ENCODE results near the gene EEF2. TPM values are rescaled to one million over a fixed set of nuclear protein-coding genes. Genes with fewer than 3 reads are reported as not detected.

EEF2 gene
- total RNA-seq, 4 donors from 2014 or later, result 1,210 to 2,054 (median 1,565) TPM

DNA sequence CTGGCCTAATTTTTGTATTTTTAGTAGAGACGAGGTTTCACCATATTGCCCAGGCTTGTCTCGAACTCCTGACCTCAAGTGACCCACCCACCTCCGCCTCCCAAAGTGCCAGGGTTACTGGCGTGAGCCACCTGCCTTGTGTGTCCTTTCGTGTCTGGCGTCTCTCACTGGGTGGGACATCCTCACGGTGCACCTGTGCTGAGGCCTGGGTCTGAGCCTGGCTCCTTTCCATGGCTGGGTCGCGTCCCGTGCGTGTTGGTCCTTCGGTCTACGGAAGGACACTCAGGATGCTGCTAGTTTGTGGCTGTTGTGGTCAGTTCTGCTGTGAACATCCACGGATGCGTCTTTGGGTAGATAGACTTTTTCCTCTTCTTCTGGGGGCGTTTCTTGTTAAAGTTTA is 41.9 kb upstream of the EEF2 start:
- Histone ChIP-seq H3K9me3 (no peaks in the 10 kb centered on the region), H3K4me3 (no peak overlapping the region), H3K4me1 (no peaks in the 10 kb centered on the region), H3K27me3 (no peaks in the 10 kb centered on the region), H3K36me3 (peaks cover 25 to 88% (median 26%) of the 10 kb centered on the region in 3 donors), H3K27ac (no peak overlapping the region)
- TF ChIP-seq POLR2A (IDR thresholded peaks at IDR 0.05), result no peak
- TF ChIP-seq, protein P1, sequence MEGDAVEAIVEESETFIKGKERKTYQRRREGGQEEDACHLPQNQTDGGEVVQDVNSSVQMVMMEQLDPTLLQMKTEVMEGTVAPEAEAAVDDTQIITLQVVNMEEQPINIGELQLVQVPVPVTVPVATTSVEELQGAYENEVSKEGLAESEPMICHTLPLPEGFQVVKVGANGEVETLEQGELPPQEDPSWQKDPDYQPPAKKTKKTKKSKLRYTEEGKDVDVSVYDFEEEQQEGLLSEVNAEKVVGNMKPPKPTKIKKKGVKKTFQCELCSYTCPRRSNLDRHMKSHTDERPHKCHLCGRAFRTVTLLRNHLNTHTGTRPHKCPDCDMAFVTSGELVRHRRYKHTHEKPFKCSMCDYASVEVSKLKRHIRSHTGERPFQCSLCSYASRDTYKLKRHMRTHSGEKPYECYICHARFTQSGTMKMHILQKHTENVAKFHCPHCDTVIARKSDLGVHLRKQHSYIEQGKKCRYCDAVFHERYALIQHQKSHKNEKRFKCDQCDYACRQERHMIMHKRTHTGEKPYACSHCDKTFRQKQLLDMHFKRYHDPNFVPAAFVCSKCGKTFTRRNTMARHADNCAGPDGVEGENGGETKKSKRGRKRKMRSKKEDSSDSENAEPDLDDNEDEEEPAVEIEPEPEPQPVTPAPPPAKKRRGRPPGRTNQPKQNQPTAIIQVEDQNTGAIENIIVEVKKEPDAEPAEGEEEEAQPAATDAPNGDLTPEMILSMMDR (IDR thresholded peaks at IDR 0.05), result no peak
- no peak for DNase-seq
- WGBS, 2 donors, result 87 to 91% methylated on average over 6 to 16 of the region's 16 CpGs
- intact Hi-C loops (cut with DNase I), result no loop called here

DNA sequence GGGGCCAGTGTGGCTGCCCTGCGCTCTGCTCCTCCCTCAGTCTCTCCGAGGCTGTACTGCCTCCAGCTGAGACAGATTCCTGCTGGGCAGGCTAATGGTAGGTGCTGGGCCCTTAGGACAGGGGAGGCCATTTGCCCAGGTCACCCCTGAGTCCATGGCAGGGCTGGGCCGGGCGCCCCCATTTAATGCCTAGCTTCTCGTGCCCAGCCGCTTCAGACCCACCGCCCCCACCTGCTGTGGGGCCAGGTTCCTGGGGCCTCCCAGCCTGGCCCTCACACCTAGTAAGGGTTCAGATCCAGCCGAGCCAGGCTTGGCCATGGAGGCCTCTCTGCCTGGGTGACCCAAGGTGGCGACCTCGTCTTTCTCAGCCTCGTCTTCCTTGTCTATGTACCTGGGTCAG is 40.1 kb upstream of the EEF2 start:
- Histone ChIP-seq H3K27me3 (no peaks in the 10 kb centered on the region), H3K4me1 (peaks cover 0 to 1% (median 0%) of the 10 kb centered on the region in 3 donors), H3K27ac (no peak overlapping the region), H3K9me3 (no peaks in the 10 kb centered on the region), H3K4me3 (no peak overlapping the region), H3K36me3 (peaks cover 25 to 71% (median 26%) of the 10 kb centered on the region in 3 donors)
- TF ChIP-seq, protein P1 (IDR thresholded peaks at IDR 0.05), result no peak
- no peak for TF ChIP-seq POLR2A (IDR thresholded peaks at IDR 0.05)
- intact Hi-C loops (cut with DNase I), result no loop called here
- WGBS, 2 donors, result 71% methylated on average over 7 of the region's 11 CpGs; no CpG with 5 or more reads in 1 of the 2 donors
- no peak for DNase-seq

DNA sequence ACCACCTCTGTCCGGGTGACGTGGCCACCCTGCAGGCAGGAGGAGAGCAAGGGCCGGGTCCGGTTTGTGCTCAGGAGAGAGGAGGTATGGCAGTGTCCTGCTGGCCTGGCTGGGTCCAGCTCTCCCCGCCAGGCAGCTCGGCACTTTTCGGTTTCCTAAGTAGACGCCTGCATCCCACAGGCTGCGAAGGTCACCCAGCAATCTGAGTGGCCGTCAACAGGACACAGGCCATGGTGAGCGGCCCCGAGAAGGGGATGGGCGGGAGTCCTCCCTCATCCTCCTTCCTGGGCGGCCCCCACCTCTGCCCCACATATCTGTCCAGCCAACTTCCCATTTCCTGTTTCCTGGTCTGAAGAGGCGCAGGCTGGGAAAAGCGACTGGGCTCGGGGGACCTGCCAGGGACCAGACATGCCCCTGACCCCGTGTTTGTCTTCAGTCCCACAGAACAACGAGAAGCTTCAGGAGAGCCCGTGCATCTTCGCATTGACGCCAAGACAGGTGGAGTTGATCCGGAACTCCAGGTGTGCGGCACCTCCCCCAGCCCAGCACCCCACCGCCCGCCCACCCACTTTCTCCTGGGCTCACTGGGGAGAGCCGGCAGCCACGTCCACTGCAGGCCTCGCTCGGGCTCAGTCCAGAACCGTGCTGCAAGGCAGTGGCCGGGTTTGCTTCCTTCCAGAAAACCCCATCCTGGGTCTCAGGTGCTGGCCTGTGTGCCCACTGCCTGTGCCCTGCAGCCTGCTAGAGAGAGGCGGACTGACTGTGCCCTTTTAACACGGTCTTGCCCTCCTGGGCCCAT is 38.5 kb upstream of the EEF2 start:
- H3K36me3 ChIP-seq, result peaks cover 17 to 66% (median 19%) of the 10 kb centered on the region in 3 donors
- TF ChIP-seq, protein P1 (IDR thresholded peaks at IDR 0.05), result no peak
- TF ChIP-seq POLR2A (IDR thresholded peaks at IDR 0.05), result no peak
- no peak overlapping the region for H3K4me3 ChIP-seq
- 81 to 97% methylated on average over 8 to 14 of the region's 34 CpGs for WGBS, 2 donors
- intact Hi-C loops (cut with DNase I), result no loop called here
- peaks cover 0 to 15% (median 0%) of the 10 kb centered on the region in 3 donors for H3K4me1 ChIP-seq
- no peaks in the 10 kb centered on the region for H3K27me3 ChIP-seq
- no peaks in the 10 kb centered on the region for H3K9me3 ChIP-seq
- H3K27ac ChIP-seq, result peak overlapping the region in 1 of 4 donors; percentile 5
- DNase-seq, result no peak

DNA sequence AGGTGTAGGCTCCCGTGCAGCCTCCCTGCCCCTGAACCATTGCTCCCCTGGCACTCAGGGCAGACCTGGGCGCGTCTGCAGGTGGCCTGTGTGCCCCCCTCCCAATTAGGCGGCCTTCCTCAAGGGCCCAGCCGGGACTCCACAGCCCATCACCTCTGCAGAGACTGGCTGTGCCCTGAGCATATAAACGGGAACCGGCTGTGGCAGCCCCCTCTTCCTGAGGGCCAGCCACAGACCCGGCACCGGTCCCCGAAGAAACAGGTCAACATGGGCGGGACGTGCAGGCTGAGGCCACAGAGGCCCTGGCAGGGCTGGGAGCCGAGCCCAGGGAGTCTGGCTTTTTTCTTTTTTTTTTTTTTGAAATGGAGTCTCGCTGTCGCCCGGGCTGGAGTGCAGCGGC is 34.3 kb upstream of the EEF2 start:
- H3K27ac ChIP-seq, result peak overlapping the region in 1 of 4 donors; percentile 50
- no peak for DNase-seq

DNA sequence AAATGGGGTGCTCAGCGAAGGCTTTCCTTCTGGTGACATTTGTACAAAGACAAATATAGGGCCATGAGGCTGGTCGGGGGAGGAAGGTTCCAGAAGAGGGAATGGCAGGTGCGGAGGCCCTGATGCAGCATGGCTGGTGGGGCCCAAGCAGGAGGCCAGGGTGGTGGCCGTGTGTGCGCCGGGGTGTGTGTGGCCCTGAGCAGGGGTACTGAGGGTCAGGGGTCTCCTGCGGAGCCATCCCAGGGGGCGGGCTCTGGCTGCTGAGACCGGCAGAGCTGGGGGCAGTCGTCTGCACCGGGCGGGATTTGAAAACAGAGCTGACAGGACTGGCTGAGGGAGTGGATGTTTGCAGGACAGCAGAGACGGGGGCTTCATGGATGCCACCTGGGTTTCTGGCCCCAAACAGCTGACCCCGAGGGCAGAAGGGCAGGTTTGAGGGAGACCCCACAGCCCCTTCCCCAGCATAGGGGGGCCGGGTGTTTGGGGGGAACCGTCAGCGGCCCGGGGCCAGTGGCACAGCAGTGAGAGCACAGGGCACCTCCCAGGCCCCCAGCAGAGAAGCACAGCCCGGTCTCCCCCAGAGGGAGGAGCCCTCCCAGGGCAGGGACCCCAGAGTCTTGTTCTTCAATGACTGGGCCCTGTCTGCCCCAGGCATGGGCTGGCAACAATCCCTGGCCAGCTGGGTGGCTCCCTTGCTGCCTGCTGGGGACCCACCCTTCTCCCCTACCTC is 33.7 kb upstream of the EEF2 start:
- H3K4me1 ChIP-seq, result peaks cover 1 to 45% (median 12%) of the 10 kb centered on the region in 3 donors

More for the DNA sequence above, 34.3 kb upstream of the EEF2 start:
- TF ChIP-seq POLR2A (IDR thresholded peaks at IDR 0.05), result no peak
- intact Hi-C loops (cut with DNase I), result no loop called here
- Histone ChIP-seq H3K4me1 (peaks cover 0 to 39% (median 12%) of the 10 kb centered on the region in 3 donors), H3K4me3 (no peak overlapping the region), H3K36me3 (peaks cover 5 to 65% (median 9%) of the 10 kb centered on the region in 3 donors), H3K27me3 (no peaks in the 10 kb centered on the region), H3K9me3 (no peaks in the 10 kb centered on the region)
- WGBS, 2 donors, result 70 to 80% methylated on average over 2 to 4 of the region's 17 CpGs

More for the DNA sequence above, 33.7 kb upstream of the EEF2 start:
- H3K27ac ChIP-seq, result peak overlapping the region in 1 of 4 donors; percentile 50
- H3K36me3 ChIP-seq, result peaks cover 7 to 65% (median 10%) of the 10 kb centered on the region in 3 donors
- TF ChIP-seq, protein P1 (IDR thresholded peaks at IDR 0.05), result no peak
- TF ChIP-seq POLR2A (IDR thresholded peaks at IDR 0.05), result no peak
- intact Hi-C loops (cut with DNase I), result no loop called here
- no peak for DNase-seq
- H3K4me3 ChIP-seq, result no peak overlapping the region
- H3K27me3 ChIP-seq, result no peaks in the 10 kb centered on the region
- 91 to 93% methylated on average over 8 to 12 of the region's 19 CpGs for WGBS, 2 donors
- no peaks in the 10 kb centered on the region for H3K9me3 ChIP-seq
